K562 (cell line): ENCODE results near the gene HAUS7. TPM values are rescaled to one million over a fixed set of nuclear protein-coding genes. Genes with fewer than 3 reads are reported as not detected.

Experiments
- ATAC-seq: fragments of 200-7000 bp; cut with Tn5 transposase; 3 replicates; pipeline ENCODE4 v1.9.1; 2020; ENCODE audit warnings: moderate library complexity
- BruUV-seq: library from RNA; stranded (reverse); fragments of 400-500 nt; replicated peaks from 2 replicates; lab custom pipeline; 2021; lab: Mats Ljungman, UMichigan
- CTCF ChIA-PET: fragments of 300-600 bp; formaldehyde crosslinking; extraction: SDS; loops from one replicate; lab custom pipeline; 2021; ENCODE audit warnings: low intra/inter-chr PET ratio; lab: Yijun Ruan, JAX
- POLR2A ChIA-PET: fragments of 300-600, 350-650 bp; sonication (Branson Sonifier 250); formaldehyde crosslinking; extraction: SDS; loops from one replicate; lab custom pipeline; 2021; ENCODE audit warnings: antibody characterized with exemption, inconsistent platforms; lab: Yijun Ruan, JAX
- DNase-seq, 4 experiments: peaks; one replicate each; pipeline versions ENCODE4 v3.0.0 to v3.0.0-alpha.2; 2011 to 2018; ENCODE audit warnings: low spot score in 3 of 4, mixed read lengths in 3 of 4; ENCODE audit errors: extremely low read depth in 1 of 4
- FAIRE-seq: peaks from 2 replicates; lab custom pipeline; 2011; peaks lifted over from hg19 to GRCh38; lab: Jason Lieb, UNC
- H2AFZ ChIP-seq: 2 replicates; pipeline ENCODE4 v1.6.0; 2011; ENCODE audit warnings: low read depth, low read length, control low read depth, inconsistent platforms
- H3K27ac ChIP-seq: fragments of 200-600 bp; 3 replicates; pipeline ENCODE4 v1.8.0; 2011; ENCODE audit warnings: low read depth, mild to moderate bottlenecking, control low read depth, inconsistent platforms, low read length, moderate library complexity, mixed read lengths; ENCODE audit errors: extremely low read depth
- H3K27me3 ChIP-seq, 2 experiments: fragments of 300-600 bp in 1 of 2; 2 replicates in 1 of 2; 3 replicates in 1 of 2; pipeline versions ENCODE4 v1.6.0 to v1.8.0; 2011; ENCODE audit warnings: inconsistent platforms in 2 of 2, low read length in 2 of 2, mild to moderate bottlenecking in 1 of 2, mixed read lengths in 1 of 2, moderate library complexity in 1 of 2; ENCODE audit not compliant: control insufficient read depth in 2 of 2, insufficient read depth in 2 of 2
- H3K36me3 ChIP-seq: fragments of 300-600 bp; 3 replicates; pipeline ENCODE4 v1.8.0; 2011; ENCODE audit warnings: mild to moderate bottlenecking, low read length, inconsistent platforms; ENCODE audit not compliant: control insufficient read depth, insufficient read depth
- H3K4me1 ChIP-seq, 2 experiments: fragments of 200-600 bp in 1 of 2; replicated peaks in 1 of 2; 2 replicates in 1 of 2; 3 replicates in 1 of 2; pipeline versions ENCODE4 v1.5.1 to v1.8.0; 2011; ENCODE audit warnings: inconsistent platforms in 2 of 2, low read length in 2 of 2, mild to moderate bottlenecking in 1 of 2, mixed read lengths in 1 of 2, moderate library complexity in 1 of 2; ENCODE audit not compliant: control insufficient read depth in 2 of 2, insufficient read depth in 2 of 2
- H3K4me2 ChIP-seq: 2 replicates; pipeline ENCODE4 v1.6.1; 2011; ENCODE audit warnings: low read length, control low read depth, inconsistent platforms, mixed read lengths; ENCODE audit not compliant: insufficient read depth
- H3K4me3 ChIP-seq: fragments of 200-600 bp; sonication (generic), shearing (Covaris generic); 2 replicates; pipeline ENCODE4 v1.5.1; 2016; ENCODE audit warnings: control low read depth, inconsistent platforms
- H3K79me2 ChIP-seq: fragments of 200-600 bp; 3 replicates; pipeline ENCODE4 v1.8.0; 2011; ENCODE audit warnings: low read length, inconsistent platforms; ENCODE audit not compliant: control insufficient read depth, insufficient read depth
- H3K9ac ChIP-seq, 2 experiments: 2 replicates each; pipeline versions ENCODE4 v1.6.0 to v1.6.1; 2011; ENCODE audit warnings: low read depth in 2 of 2, low read length in 2 of 2, control low read depth in 1 of 2, inconsistent platforms in 1 of 2, mild to moderate bottlenecking in 1 of 2, mixed read lengths in 1 of 2; ENCODE audit not compliant: insufficient read depth in 1 of 2
- H3K9me1 ChIP-seq: one replicate; pipeline ENCODE4 v1.6.0; 2011; ENCODE audit warnings: inconsistent platforms, mild to moderate bottlenecking, low read length, moderate library complexity; ENCODE audit not compliant: control insufficient read depth, insufficient read depth
- H3K9me3 ChIP-seq: replicated peaks from 2 replicates; pipeline ENCODE4 v1.5.1; 2011; ENCODE audit warnings: low read depth, low read length, inconsistent platforms; ENCODE audit not compliant: control insufficient read depth, insufficient read depth
- H4K20me1 ChIP-seq: replicated peaks from 2 replicates; pipeline ENCODE4 v1.6.1; 2011; ENCODE audit warnings: low read length, inconsistent platforms, mixed read lengths; ENCODE audit not compliant: control insufficient read depth, insufficient read depth
- PTBP1 ChIP-seq: fragments of 200-400 bp; formaldehyde crosslinking; IDR thresholded peaks from 2 replicates; pipeline ENCODE4 v1.6.1; 2017; ENCODE audit warnings: low read depth, low read length
- WGBS: fragments of 100-300 bp; shearing (Covaris generic); methylation state at CpG from one replicate; pipeline ENCODE4 v1.1.6; 2016; ENCODE audit warnings: low coverage, mixed read lengths; ENCODE audit not compliant: insufficient coverage; ENCODE audit errors: missing lambda C conversion rate; 5-methylcytosine and 5-hydroxymethylcytosine counted together
- in situ Hi-C: fragments of 300-500 bp; cut with MboI; formaldehyde crosslinking; loops from 4 replicates; pipeline ENCODE4 v1.15.0; 2018; ENCODE audit warnings: inconsistent platforms, mixed read lengths
- intact Hi-C: fragments of 100-400 bp; cut with micrococcal nuclease; formaldehyde crosslinking; loops from 2 replicates; pipeline ENCODE4 v1.14.2; 2022
- polyA plus RNA-seq, 8 experiments: library from polyadenylated mRNA; depleted of rRNA in 4 of 8; stranded (reverse) in 5 of 8; unstranded in 3 of 8; fragments of >200 nt; fragmentation: Nextera tagmentation in 2 of 8; fragmentation: Illumina TruSeq in 1 of 8; extraction: Ambion mirVana in 2 of 8; extraction: Trizol in 1 of 8; gene quantifications; 2 replicates each; pipeline versions ENCODE4 v1.2.1 to v1.2.3, GENCODE V29; 2011 to 2014; ENCODE audit warnings: inconsistent platforms in 1 of 8, missing spikeins in 1 of 8
- total RNA-seq, 7 experiments: library from RNA; depleted of rRNA in 6 of 7; stranded (reverse); fragments of >200 nt in 6 of 7; fragmentation: Illumina TruSeq in 2 of 7; extraction: Trizol in 2 of 7; gene quantifications; 2 replicates each; pipeline versions ENCODE4 v1.2.1 to v1.2.3, GENCODE V29; 2011 to 2021; ENCODE audit warnings: low replicate concordance in 1 of 7
- TF ChIP-seq, protein P1 (sequence below): fragments of 200-600 bp; sonication (generic); IDR thresholded peaks from one replicate; pipeline ENCODE4 v1.6.1; 2012; ENCODE audit warnings: mild to moderate bottlenecking, low read depth, low read length, inconsistent platforms

Gene HAUS7
- total and polyA plus RNA-seq, 9 of the 15 experiments (the other 6 are each of a cell fraction or from before 2014, with no cell fraction given): 10.0 to 94.9 (median 48.8) TPM

DNA sequence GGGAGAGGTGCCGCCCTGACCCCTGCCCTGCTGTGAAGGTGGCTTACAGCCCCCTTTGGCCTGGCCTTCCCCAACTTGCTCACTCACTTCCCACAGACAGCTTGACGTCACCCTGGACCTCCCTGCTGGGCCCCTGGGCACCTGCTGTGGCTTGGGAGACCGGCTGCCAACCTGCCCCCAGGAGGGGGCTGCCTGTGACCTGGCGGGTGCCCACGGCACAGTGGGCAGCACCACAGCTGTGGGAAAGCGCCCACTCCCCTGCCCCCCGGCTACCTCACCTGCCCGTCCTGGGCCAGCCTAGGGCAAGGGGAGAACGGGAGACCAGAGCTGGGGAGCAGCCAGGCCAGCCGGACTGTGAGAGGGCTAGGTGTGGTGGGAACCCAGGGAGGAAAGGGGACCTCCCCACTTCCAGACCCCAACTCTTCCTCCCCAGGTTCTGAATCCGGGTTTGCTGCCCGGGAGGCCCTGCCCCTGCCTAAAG, 61.5 kb downstream of the HAUS7 start:
- no peaks in the 10 kb centered on the region for H3K27me3 ChIP-seq
- FAIRE-seq (no peak), DNase-seq (no peak), ATAC-seq (no peak)
- ChIA-PET CTCF (no interaction called here), POLR2A (interaction anchor here (0.6 kb wide), 1 partner anchor 684 kb away, joined by 4 read pairs; no protein-coding TSS in a partner anchor)
- no peaks in the 10 kb centered on the region for H3K9me3 ChIP-seq
- H4K20me1 ChIP-seq: no peaks in the 10 kb centered on the region
- peak overlapping the region in 1 of 2 experiments; percentile 35; a peak in 1 of 4 replicates for H3K9ac ChIP-seq
- H3K4me2 ChIP-seq: no peak overlapping the region
- no peak overlapping the region for H3K4me3 ChIP-seq
- in situ Hi-C loops: no loop called here
- H2AFZ ChIP-seq: no peak overlapping the region
- H3K9me1 ChIP-seq: no peaks in the 10 kb centered on the region
- H3K79me2 ChIP-seq: peaks cover 9% of the 10 kb centered on the region
- WGBS: 83% methylated on average over 2 of the region's 12 CpGs
- intact Hi-C loops: no loop called here
- no peaks in the 10 kb centered on the region for H3K36me3 ChIP-seq
- no TSS peak for BruUV-seq
- H3K27ac ChIP-seq: no peak overlapping the region
- peaks cover 15 to 61% of the 10 kb centered on the region in 2 experiments; a peak in 4 of 5 replicates for H3K4me1 ChIP-seq
- TF ChIP-seq PTBP1: no peak
- TF ChIP-seq, protein P1, sequence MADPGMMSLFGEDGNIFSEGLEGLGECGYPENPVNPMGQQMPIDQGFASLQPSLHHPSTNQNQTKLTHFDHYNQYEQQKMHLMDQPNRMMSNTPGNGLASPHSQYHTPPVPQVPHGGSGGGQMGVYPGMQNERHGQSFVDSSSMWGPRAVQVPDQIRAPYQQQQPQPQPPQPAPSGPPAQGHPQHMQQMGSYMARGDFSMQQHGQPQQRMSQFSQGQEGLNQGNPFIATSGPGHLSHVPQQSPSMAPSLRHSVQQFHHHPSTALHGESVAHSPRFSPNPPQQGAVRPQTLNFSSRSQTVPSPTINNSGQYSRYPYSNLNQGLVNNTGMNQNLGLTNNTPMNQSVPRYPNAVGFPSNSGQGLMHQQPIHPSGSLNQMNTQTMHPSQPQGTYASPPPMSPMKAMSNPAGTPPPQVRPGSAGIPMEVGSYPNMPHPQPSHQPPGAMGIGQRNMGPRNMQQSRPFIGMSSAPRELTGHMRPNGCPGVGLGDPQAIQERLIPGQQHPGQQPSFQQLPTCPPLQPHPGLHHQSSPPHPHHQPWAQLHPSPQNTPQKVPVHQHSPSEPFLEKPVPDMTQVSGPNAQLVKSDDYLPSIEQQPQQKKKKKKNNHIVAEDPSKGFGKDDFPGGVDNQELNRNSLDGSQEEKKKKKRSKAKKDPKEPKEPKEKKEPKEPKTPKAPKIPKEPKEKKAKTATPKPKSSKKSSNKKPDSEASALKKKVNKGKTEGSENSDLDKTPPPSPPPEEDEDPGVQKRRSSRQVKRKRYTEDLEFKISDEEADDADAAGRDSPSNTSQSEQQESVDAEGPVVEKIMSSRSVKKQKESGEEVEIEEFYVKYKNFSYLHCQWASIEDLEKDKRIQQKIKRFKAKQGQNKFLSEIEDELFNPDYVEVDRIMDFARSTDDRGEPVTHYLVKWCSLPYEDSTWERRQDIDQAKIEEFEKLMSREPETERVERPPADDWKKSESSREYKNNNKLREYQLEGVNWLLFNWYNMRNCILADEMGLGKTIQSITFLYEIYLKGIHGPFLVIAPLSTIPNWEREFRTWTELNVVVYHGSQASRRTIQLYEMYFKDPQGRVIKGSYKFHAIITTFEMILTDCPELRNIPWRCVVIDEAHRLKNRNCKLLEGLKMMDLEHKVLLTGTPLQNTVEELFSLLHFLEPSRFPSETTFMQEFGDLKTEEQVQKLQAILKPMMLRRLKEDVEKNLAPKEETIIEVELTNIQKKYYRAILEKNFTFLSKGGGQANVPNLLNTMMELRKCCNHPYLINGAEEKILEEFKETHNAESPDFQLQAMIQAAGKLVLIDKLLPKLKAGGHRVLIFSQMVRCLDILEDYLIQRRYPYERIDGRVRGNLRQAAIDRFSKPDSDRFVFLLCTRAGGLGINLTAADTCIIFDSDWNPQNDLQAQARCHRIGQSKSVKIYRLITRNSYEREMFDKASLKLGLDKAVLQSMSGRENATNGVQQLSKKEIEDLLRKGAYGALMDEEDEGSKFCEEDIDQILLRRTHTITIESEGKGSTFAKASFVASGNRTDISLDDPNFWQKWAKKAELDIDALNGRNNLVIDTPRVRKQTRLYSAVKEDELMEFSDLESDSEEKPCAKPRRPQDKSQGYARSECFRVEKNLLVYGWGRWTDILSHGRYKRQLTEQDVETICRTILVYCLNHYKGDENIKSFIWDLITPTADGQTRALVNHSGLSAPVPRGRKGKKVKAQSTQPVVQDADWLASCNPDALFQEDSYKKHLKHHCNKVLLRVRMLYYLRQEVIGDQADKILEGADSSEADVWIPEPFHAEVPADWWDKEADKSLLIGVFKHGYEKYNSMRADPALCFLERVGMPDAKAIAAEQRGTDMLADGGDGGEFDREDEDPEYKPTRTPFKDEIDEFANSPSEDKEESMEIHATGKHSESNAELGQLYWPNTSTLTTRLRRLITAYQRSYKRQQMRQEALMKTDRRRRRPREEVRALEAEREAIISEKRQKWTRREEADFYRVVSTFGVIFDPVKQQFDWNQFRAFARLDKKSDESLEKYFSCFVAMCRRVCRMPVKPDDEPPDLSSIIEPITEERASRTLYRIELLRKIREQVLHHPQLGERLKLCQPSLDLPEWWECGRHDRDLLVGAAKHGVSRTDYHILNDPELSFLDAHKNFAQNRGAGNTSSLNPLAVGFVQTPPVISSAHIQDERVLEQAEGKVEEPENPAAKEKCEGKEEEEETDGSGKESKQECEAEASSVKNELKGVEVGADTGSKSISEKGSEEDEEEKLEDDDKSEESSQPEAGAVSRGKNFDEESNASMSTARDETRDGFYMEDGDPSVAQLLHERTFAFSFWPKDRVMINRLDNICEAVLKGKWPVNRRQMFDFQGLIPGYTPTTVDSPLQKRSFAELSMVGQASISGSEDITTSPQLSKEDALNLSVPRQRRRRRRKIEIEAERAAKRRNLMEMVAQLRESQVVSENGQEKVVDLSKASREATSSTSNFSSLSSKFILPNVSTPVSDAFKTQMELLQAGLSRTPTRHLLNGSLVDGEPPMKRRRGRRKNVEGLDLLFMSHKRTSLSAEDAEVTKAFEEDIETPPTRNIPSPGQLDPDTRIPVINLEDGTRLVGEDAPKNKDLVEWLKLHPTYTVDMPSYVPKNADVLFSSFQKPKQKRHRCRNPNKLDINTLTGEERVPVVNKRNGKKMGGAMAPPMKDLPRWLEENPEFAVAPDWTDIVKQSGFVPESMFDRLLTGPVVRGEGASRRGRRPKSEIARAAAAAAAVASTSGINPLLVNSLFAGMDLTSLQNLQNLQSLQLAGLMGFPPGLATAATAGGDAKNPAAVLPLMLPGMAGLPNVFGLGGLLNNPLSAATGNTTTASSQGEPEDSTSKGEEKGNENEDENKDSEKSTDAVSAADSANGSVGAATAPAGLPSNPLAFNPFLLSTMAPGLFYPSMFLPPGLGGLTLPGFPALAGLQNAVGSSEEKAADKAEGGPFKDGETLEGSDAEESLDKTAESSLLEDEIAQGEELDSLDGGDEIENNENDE: no peak
